IMR-90 (cell line): ENCODE results near the gene DYNC1LI2. TPM values are rescaled to one million over a fixed set of nuclear protein-coding genes. Genes with fewer than 3 reads are reported as not detected.

ENCODE experiments used
- ATAC-seq: fragments of 200-7000 bp; cut with Tn5 transposase; 2 replicates; pipeline ENCODE4 v1.9.1; 2020; ENCODE audit warnings: low read depth, mild to moderate bottlenecking, moderate library complexity
- BruUV-seq: library from RNA; stranded (reverse); fragments of 400-500 nt; replicated peaks from 2 replicates; lab custom pipeline; 2021; lab: Mats Ljungman, UMichigan
- CTCF ChIA-PET: fragments of 300-600 bp; formaldehyde crosslinking; extraction: SDS; loops from one replicate; lab custom pipeline; 2021; ENCODE audit warnings: antibody characterized with exemption; lab: Yijun Ruan, JAX
- POLR2A ChIA-PET: fragments of 300-600 bp; sonication (Branson Sonifier 250); formaldehyde crosslinking; loops from one replicate; lab custom pipeline; 2022; ENCODE audit warnings: antibody characterized with exemption; ENCODE audit not compliant: unreplicated experiment; lab: Charles Lee
- DNase-seq: peaks from one replicate; pipeline ENCODE4 v3.0.0; 2013
- H2AFZ ChIP-seq: replicated peaks from 2 replicates; pipeline ENCODE3; 2013; ENCODE audit warnings: low read length, mild to moderate bottlenecking; ENCODE audit not compliant: poor library complexity
- H2AK5ac ChIP-seq: 2 replicates; pipeline ENCODE4 v1.6.1; 2013; ENCODE audit warnings: low read depth, low read length, inconsistent platforms
- H2AK9ac ChIP-seq: replicated peaks from 2 replicates; pipeline ENCODE3; 2013; ENCODE audit warnings: mild to moderate bottlenecking, low read depth, low read length, moderate library complexity; ENCODE audit not compliant: poor library complexity
- H2BK120ac ChIP-seq: 2 replicates; pipeline ENCODE4 v1.6.1; 2013; ENCODE audit warnings: low read depth, low read length, inconsistent platforms
- H2BK15ac ChIP-seq: 3 replicates; pipeline ENCODE4 v1.6.1; 2013; ENCODE audit warnings: low read depth, low read length, inconsistent platforms
- H2BK20ac ChIP-seq: 2 replicates; pipeline ENCODE4 v1.6.1; 2013; ENCODE audit warnings: low read depth, mild to moderate bottlenecking, inconsistent platforms, low read length, moderate library complexity
- H2BK5ac ChIP-seq: 2 replicates; pipeline ENCODE4 v1.6.1; 2013; ENCODE audit warnings: mild to moderate bottlenecking, low read depth, low read length, inconsistent platforms; ENCODE audit not compliant: poor library complexity, severe bottlenecking
- H3K14ac ChIP-seq: replicated peaks from 2 replicates; pipeline ENCODE4 v1.6.1; 2013; ENCODE audit warnings: low read depth, low read length, inconsistent platforms
- H3K18ac ChIP-seq: 2 replicates; pipeline ENCODE4 v1.6.1; 2013; ENCODE audit warnings: low read depth, low read length, control low read depth
- H3K23ac ChIP-seq: 2 replicates; pipeline ENCODE4 v1.6.1; 2013; ENCODE audit warnings: low read depth, low read length, inconsistent platforms
- H3K27ac ChIP-seq: 2 replicates; pipeline ENCODE4 v1.5.1; 2013; ENCODE audit warnings: mild to moderate bottlenecking, control low read depth, low read length; ENCODE audit not compliant: insufficient read depth
- H3K27me3 ChIP-seq: 2 replicates; pipeline ENCODE4 v1.6.1; 2013; ENCODE audit warnings: low read length; ENCODE audit not compliant: control insufficient read depth, insufficient read depth
- H3K36me3 ChIP-seq: 2 replicates; pipeline ENCODE4 v1.6.1; 2013; ENCODE audit warnings: low read length, mixed read lengths; ENCODE audit not compliant: control insufficient read depth, insufficient read depth
- H3K4ac ChIP-seq: 2 replicates; pipeline ENCODE4 v1.6.1; 2013; ENCODE audit warnings: low read depth, low read length, inconsistent platforms
- H3K4me1 ChIP-seq: 2 replicates; pipeline ENCODE4 v1.6.1; 2013; ENCODE audit warnings: low read length, mixed read lengths; ENCODE audit not compliant: control insufficient read depth, insufficient read depth
- H3K4me2 ChIP-seq: 2 replicates; pipeline ENCODE4 v1.6.1; 2013; ENCODE audit warnings: low read depth, mild to moderate bottlenecking, control low read depth, low read length, moderate library complexity
- H3K4me3 ChIP-seq: 2 replicates; pipeline ENCODE4 v1.5.1; 2013; ENCODE audit warnings: low read depth, mild to moderate bottlenecking, control low read depth, low read length, moderate library complexity; ENCODE audit not compliant: insufficient read depth
- H3K56ac ChIP-seq: 2 replicates; pipeline ENCODE4 v1.6.1; 2013; ENCODE audit warnings: low read length, inconsistent platforms; ENCODE audit not compliant: insufficient read depth; ENCODE audit errors: extremely low read depth
- H3K79me1 ChIP-seq, 2 experiments: 2 replicates each; pipeline ENCODE4 v1.6.1; 2013; ENCODE audit warnings: low read length in 2 of 2, inconsistent platforms in 1 of 2, low read depth in 1 of 2
- H3K9ac ChIP-seq: 2 replicates; pipeline ENCODE4 v1.6.1; 2013; ENCODE audit warnings: low read depth, low read length, control low read depth
- H3K9me1 ChIP-seq: 2 replicates; pipeline ENCODE4 v1.6.1; 2013; ENCODE audit warnings: low read length, inconsistent platforms; ENCODE audit not compliant: insufficient read depth
- H3K9me3 ChIP-seq: 2 replicates; pipeline ENCODE4 v1.6.1; 2013; ENCODE audit warnings: low read length; ENCODE audit not compliant: control insufficient read depth, insufficient read depth
- H4K20me1 ChIP-seq: 2 replicates; pipeline ENCODE4 v1.6.1; 2013; ENCODE audit warnings: low read length, inconsistent platforms; ENCODE audit not compliant: insufficient read depth
- H4K5ac ChIP-seq: 2 replicates; pipeline ENCODE4 v1.6.1; 2013; ENCODE audit warnings: mild to moderate bottlenecking, low read depth, low read length, control low read depth
- H4K8ac ChIP-seq, 2 experiments: 2 replicates each; pipeline ENCODE4 v1.6.1; 2013; ENCODE audit warnings: low read depth in 2 of 2, low read length in 2 of 2, control low read depth in 1 of 2, inconsistent platforms in 1 of 2
- H4K91ac ChIP-seq: 2 replicates; pipeline ENCODE4 v1.6.1; 2013; ENCODE audit warnings: low read depth, low read length, inconsistent platforms; ENCODE audit not compliant: insufficient read depth
- BHLHE40 ChIP-seq: fragments of 150-350 bp; IDR thresholded peaks from 2 replicates; pipeline ENCODE4 v1.6.1; 2016; ENCODE audit warnings: mild to moderate bottlenecking, low read depth, low read length
- CEBPB ChIP-seq: IDR thresholded peaks from 2 replicates; pipeline ENCODE4 v1.6.1; 2012; ENCODE audit warnings: low read depth, low read length, improper control_type of control experiment
- CTCF ChIP-seq: conservative IDR thresholded peaks from 2 replicates; pipeline ENCODE4 v1.5.1; 2012; ENCODE audit warnings: mild to moderate bottlenecking, low read depth, low read length, improper control_type of control experiment
- ELK1 ChIP-seq: fragments of 150-350 bp; IDR thresholded peaks from 2 replicates; pipeline ENCODE4 v1.6.1; 2016; ENCODE audit warnings: low read depth, mild to moderate bottlenecking, low read length, moderate library complexity, borderline replicate concordance
- FOS ChIP-seq: fragments of 150-350 bp; IDR thresholded peaks from 2 replicates; pipeline ENCODE4 v1.6.1; 2016; ENCODE audit warnings: low read depth, low read length
- MAFK ChIP-seq: IDR thresholded peaks from 2 replicates; pipeline ENCODE4 v1.6.1; 2012; ENCODE audit warnings: low read depth, low read length, improper control_type of control experiment
- NFE2L2 ChIP-seq: fragments of 150-350 bp; IDR thresholded peaks from 2 replicates; pipeline ENCODE4 v1.6.1; 2016; ENCODE audit warnings: low read depth, mild to moderate bottlenecking, low read length
- POLR2A ChIP-seq: IDR thresholded peaks from 2 replicates; pipeline ENCODE4 v1.6.1; 2012; ENCODE audit warnings: mild to moderate bottlenecking, low read depth, low read length
- RAD21 ChIP-seq: IDR thresholded peaks from 2 replicates; pipeline ENCODE4 v1.6.1; 2012; ENCODE audit warnings: low read length, improper control_type of control experiment
- SMC3 ChIP-seq: fragments of 150-350 bp; IDR thresholded peaks from 2 replicates; pipeline ENCODE4 v1.6.1; 2016; ENCODE audit warnings: low read depth, mild to moderate bottlenecking, antibody characterized with exemption, low read length, moderate library complexity
- WGBS, 2 experiments: methylation state at CpG; one replicate each; pipeline versions ENCODE4 v1.1.5 to v1.1.7; 2013; ENCODE audit warnings: missing lambda C conversion rate in 2 of 2; ENCODE audit not compliant: insufficient read length in 1 of 2; ENCODE audit errors: extremely low coverage in 2 of 2; 5-methylcytosine and 5-hydroxymethylcytosine counted together
- dilution Hi-C: fragments of 300-500 bp; cut with HindIII; formaldehyde crosslinking; loops from one replicate; pipeline ENCODE4 v1.14.3; 2018; ENCODE audit warnings: low sequenced_read_pairs; ENCODE audit not compliant: unreplicated experiment
- in situ Hi-C: fragments of 300-500 bp; cut with MboI; formaldehyde crosslinking; loops from 3 replicates; pipeline ENCODE4 v1.14.3; 2019; ENCODE audit warnings: low sequenced_read_pairs, inconsistent platforms, mixed read lengths
- intact Hi-C: fragments of 100-400 bp; cut with micrococcal nuclease; formaldehyde crosslinking; loops from 2 replicates; pipeline ENCODE4 v1.10.0; 2022
- polyA plus RNA-seq, 3 experiments: library from polyadenylated mRNA; depleted of rRNA; stranded (reverse); fragments of >200 nt; gene quantifications; 2 replicates each; pipeline ENCODE4 v1.2.3, GENCODE V29; 2012; ENCODE audit warnings: low replicate concordance in 1 of 3
- total RNA-seq: library from RNA; depleted of rRNA; stranded (reverse); fragments of >200 nt; gene quantifications from 2 replicates; pipeline ENCODE4 v1.2.3, GENCODE V29; 2012

DYNC1LI2 gene
- total and polyA plus RNA-seq, 2 of the 4 experiments (the other 2 are of a cell fraction), result 65.3 to 88.4 TPM

GRCh38 chr16:66714654-66715307 lies 36.6 kb downstream of the DYNC1LI2 start (continued):
- TF ChIP-seq NFE2L2, result no peak
- TF ChIP-seq MAFK, result no peak
- TF ChIP-seq CEBPB, result no peak

- Histone ChIP-seq H3K4me1 (peaks cover 5% of the 10 kb centered on the region), H3K79me1 (peaks cover 0 to 2% of the 10 kb centered on the region in 2 experiments; a peak in 1 of 4 replicates), H4K20me1 (peaks cover 3% of the 10 kb centered on the region; the same call in 1 of the 2 replicates), H3K23ac (no peak overlapping the region), H2AK5ac (no peak overlapping the region), H3K4me2 (no peak overlapping the region), H3K36me3 (0 out of 2 replicates have a peak, but pooled peaks cover 4% of the 10 kb centered on the region), H3K9me1 (peaks cover 6% of the 10 kb centered on the region), H2BK20ac (no peak overlapping the region), H3K56ac (no peak overlapping the region), H2AFZ (no peak overlapping the region), H3K18ac (no peak overlapping the region), H2BK120ac (no peak overlapping the region), H2AK9ac (no peak overlapping the region), H3K27me3 (no peaks in the 10 kb centered on the region), H2BK15ac (no peak overlapping the region), H4K91ac (no peak overlapping the region), H3K9me3 (peaks cover 5% of the 10 kb centered on the region), H3K4me3 (no peak overlapping the region), H4K8ac (no peak overlapping the region), H3K27ac (no peak overlapping the region), H3K14ac (no peak overlapping the region), H3K4ac (no peak overlapping the region), H4K5ac (no peak overlapping the region), H2BK5ac (no peak overlapping the region), H3K9ac (no peak overlapping the region)
- POLR2A ChIA-PET, result no interaction called here
- no TSS peak for BruUV-seq
- dilution Hi-C loops, result no loop called here
- intact Hi-C loops, result no loop called here
- ATAC-seq (no peak), DNase-seq (no peak)
- TF ChIP-seq NFE2L2 (no peak), POLR2A (no peak), ELK1 (no peak), MAFK (no peak), CTCF (no peak), BHLHE40 (no peak), CEBPB (no peak), RAD21 (no peak), SMC3 (no peak), FOS (no peak)
- in situ Hi-C loops, result no loop called here
- CTCF ChIA-PET, result interaction anchor here (1.1 kb wide), 1 partner anchor 26 kb away, joined by 3 read pairs; no protein-coding TSS in a partner anchor
- WGBS, 2 experiments, result 94% methylated on average over 6 of the region's 6 CpGs; no CpG with 5 or more reads in 1 of the 2 experiments
Measured at GRCh38 chr16:66714062-66714461, 37.3 kb downstream of the DYNC1LI2 start.
